ENCODE results near the gene PCDHAC2.

GRCh38 chr5:140998921-140999410, 32.7 kb downstream of the PCDHAC2 start:
- TF ChIP-seq POLR2AphosphoS5 (IDR thresholded peaks at IDR 0.05) (no peak), EP300 (IDR thresholded peaks at IDR 0.05) (no peak)
- TF ChIP-seq, protein P1, sequence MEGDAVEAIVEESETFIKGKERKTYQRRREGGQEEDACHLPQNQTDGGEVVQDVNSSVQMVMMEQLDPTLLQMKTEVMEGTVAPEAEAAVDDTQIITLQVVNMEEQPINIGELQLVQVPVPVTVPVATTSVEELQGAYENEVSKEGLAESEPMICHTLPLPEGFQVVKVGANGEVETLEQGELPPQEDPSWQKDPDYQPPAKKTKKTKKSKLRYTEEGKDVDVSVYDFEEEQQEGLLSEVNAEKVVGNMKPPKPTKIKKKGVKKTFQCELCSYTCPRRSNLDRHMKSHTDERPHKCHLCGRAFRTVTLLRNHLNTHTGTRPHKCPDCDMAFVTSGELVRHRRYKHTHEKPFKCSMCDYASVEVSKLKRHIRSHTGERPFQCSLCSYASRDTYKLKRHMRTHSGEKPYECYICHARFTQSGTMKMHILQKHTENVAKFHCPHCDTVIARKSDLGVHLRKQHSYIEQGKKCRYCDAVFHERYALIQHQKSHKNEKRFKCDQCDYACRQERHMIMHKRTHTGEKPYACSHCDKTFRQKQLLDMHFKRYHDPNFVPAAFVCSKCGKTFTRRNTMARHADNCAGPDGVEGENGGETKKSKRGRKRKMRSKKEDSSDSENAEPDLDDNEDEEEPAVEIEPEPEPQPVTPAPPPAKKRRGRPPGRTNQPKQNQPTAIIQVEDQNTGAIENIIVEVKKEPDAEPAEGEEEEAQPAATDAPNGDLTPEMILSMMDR (IDR thresholded peaks at IDR 0.05) = no peak

All from stomach (tissue), 4 donors.